Nephron progenitor cell (in vitro differentiated cells): ENCODE data around the gene UCN2.
"Not testable (repeated sequence)": the region's sequence is repeated elsewhere in the genome, so short reads cannot be mapped to it uniquely, and the experiment has no call there.

Experiments used
- DNase-seq: peaks from one replicate; pipeline ENCODE4 v3.0.0; 2021
- H3K27ac Mint-ChIP-seq: 2 replicates; pipeline ENCODE4 v1.8.0; 2021; ENCODE audit warnings: mild to moderate bottlenecking, moderate library complexity, mixed read lengths
- H3K27me3 Mint-ChIP-seq: 2 replicates; pipeline ENCODE4 v1.8.0; 2021; ENCODE audit warnings: mild to moderate bottlenecking, low read depth, mixed read lengths; ENCODE audit not compliant: poor library complexity
- H3K36me3 Mint-ChIP-seq: 2 replicates; pipeline ENCODE4 v1.8.0; 2021; ENCODE audit warnings: low read depth, mixed read lengths
- H3K4me1 Mint-ChIP-seq: 2 replicates; pipeline ENCODE4 v1.8.0; 2021; ENCODE audit warnings: mixed read lengths
- H3K4me3 Mint-ChIP-seq: 2 replicates; pipeline ENCODE4 v1.8.0; 2021; ENCODE audit warnings: mild to moderate bottlenecking, moderate library complexity, mixed read lengths
- H3K9me3 Mint-ChIP-seq: 2 replicates; pipeline ENCODE4 v1.8.0; 2021; ENCODE audit warnings: mild to moderate bottlenecking, moderate library complexity, mixed read lengths
- TF ChIP-seq, protein P1 (sequence below): fragments of 200-600 bp; sonication (generic); IDR thresholded peaks from 2 replicates; pipeline ENCODE4 v1.5.0; 2021; ENCODE audit warnings: antibody characterized with exemption

The UCN2 gene

DNA sequence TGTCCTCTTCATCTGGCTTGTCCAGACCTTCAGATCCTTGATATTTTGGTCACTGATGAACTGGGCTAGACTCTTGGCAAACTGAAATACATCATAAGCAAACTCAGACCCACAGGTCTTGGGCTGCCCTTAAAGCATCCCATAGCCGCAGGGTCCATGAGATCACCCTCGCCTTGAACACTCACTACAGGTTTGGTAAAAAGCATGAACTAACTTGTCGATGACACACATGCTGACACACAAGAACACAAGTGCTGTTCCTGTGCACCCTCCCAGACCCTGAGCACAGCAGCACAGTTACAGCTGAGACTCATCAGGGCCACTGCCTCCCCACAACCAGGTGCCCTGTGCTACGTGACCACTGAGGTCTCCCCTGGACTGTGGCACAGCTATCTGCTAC lies 28.0 kb downstream of the UCN2 start:
- Mint-ChIP-seq H3K27me3 (peaks cover 6% of the 10 kb centered on the region), H3K36me3 (peaks cover 80% of the 10 kb centered on the region), H3K27ac (peak overlapping the region; percentile 39), H3K4me1 (no peaks in the 10 kb centered on the region), H3K9me3 (no peaks in the 10 kb centered on the region), H3K4me3 (no peak overlapping the region)
- TF ChIP-seq, protein P1, sequence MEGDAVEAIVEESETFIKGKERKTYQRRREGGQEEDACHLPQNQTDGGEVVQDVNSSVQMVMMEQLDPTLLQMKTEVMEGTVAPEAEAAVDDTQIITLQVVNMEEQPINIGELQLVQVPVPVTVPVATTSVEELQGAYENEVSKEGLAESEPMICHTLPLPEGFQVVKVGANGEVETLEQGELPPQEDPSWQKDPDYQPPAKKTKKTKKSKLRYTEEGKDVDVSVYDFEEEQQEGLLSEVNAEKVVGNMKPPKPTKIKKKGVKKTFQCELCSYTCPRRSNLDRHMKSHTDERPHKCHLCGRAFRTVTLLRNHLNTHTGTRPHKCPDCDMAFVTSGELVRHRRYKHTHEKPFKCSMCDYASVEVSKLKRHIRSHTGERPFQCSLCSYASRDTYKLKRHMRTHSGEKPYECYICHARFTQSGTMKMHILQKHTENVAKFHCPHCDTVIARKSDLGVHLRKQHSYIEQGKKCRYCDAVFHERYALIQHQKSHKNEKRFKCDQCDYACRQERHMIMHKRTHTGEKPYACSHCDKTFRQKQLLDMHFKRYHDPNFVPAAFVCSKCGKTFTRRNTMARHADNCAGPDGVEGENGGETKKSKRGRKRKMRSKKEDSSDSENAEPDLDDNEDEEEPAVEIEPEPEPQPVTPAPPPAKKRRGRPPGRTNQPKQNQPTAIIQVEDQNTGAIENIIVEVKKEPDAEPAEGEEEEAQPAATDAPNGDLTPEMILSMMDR = no peak
- no peak for DNase-seq

DNA sequence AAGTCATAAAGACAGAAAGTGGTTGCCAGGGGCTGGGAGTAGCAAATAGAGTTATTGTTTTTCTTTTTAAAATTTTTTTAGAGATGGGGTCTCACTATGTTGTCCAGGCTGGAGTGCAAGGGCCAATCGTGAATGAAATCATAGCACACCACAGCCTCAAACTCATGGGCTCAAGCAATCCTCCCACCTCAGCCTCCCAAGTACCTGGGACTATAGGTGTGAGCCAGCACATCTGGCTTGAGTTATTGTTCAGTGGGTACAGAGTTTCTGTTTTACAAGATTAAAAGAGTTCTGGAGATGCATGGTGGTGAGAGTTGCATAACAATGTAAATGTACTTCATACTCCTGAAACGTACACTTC lies 30.6 kb downstream of the UCN2 start:
- Mint-ChIP-seq H3K36me3 (peaks cover 82% of the 10 kb centered on the region), H3K9me3 (no peaks in the 10 kb centered on the region), H3K4me1 (no peaks in the 10 kb centered on the region)

DNA sequence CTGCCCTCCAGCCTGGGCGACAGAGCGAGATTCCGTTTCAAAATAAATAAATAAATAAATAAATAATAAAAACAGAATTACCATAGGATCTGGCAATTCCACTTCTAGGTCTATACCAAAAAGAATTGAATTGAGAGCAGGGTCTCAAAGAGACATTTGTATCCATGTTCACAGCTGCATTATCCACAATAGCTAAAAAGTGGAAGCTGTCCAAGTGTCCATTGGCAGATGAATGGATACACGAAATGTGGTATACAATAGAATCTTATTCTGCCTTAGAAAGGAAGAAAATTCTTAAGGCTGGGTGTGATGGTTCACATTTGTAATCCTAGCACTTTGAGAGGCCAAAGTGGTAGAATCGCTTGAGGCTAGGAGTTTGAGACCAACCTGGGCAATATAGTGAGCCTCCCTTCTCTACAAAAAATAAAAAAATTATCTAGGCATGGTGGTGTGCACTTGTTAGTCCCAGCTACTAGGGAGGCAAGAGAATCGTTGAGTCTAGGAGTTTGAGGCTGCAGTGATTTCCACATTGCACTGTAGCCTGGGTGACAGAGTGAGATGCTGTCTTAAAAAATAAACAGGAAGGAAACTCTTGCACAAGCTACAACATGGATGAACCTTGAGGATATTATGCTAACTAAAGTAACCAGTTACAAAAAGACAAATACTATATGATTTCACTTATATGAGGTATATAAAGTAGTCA lies 31.2 kb downstream of the UCN2 start:
- Mint-ChIP-seq H3K4me1 (no peaks in the 10 kb centered on the region), H3K36me3 (peaks cover 84% of the 10 kb centered on the region), H3K27ac (no peak overlapping the region), H3K4me3 (no peak overlapping the region), H3K27me3 (peaks cover 6% of the 10 kb centered on the region), H3K9me3 (no peaks in the 10 kb centered on the region)
- no peak for DNase-seq
- TF ChIP-seq, protein P1 = no peak

More for the DNA sequence above, 30.6 kb downstream of the UCN2 start:
- H3K27ac Mint-ChIP-seq = no peak overlapping the region
- H3K4me3 Mint-ChIP-seq = no peak overlapping the region
- TF ChIP-seq, protein P1 = no peak
- H3K27me3 Mint-ChIP-seq = peaks cover 6% of the 10 kb centered on the region
- DNase-seq = no peak

DNA sequence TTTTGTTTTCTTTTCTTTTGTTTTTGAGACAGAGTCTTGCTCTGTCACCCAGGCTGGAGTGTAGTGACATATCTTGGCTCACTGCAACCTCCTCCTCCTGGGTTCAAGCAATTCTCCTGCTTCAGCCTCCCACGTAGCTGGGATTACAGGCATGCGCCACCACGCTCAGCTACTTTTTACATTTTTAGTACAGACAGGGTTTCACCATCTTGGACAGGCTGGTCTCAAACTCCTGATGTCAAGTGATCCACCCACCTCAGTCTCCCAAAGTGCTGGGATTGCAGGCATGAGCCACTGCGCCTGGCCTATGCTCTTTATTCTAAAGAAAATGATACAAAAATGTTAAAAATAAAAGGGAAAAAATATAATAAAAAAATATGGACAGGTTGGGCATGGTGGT lies 32.9 kb downstream of the UCN2 start:
- H3K36me3 Mint-ChIP-seq = peaks cover 86% of the 10 kb centered on the region

DNA sequence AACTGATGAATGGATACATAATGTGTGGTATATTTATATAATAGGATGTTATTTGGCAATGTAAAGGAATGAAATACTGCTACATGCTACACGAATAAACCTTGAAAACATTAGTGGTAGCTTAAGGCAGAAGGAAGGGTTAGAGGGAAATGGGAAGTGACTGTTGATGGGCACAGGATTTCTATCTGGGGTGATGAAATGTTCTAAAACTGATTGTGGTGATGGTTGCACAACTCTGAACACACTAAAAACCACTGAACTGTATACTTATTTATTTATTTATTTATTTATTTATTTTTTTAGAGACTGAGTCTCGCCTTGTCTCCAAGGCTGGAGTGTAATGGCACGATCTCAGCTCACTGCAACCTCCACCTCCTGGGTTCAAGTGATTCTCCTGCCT lies 34.8 kb downstream of the UCN2 start:
- no peak overlapping the region for H3K27ac Mint-ChIP-seq
- no peak overlapping the region for H3K4me3 Mint-ChIP-seq
- H3K27me3 Mint-ChIP-seq = peaks cover 2% of the 10 kb centered on the region
- TF ChIP-seq, protein P1 = no peak
- no peaks in the 10 kb centered on the region for H3K4me1 Mint-ChIP-seq
- no peak for DNase-seq
- no peaks in the 10 kb centered on the region for H3K9me3 Mint-ChIP-seq
- H3K36me3 Mint-ChIP-seq = peaks cover 76% of the 10 kb centered on the region

More for the DNA sequence above, 32.9 kb downstream of the UCN2 start:
- not testable (repeated sequence) for H3K4me3 Mint-ChIP-seq, H3K27me3 Mint-ChIP-seq, DNase-seq, H3K4me1 Mint-ChIP-seq, H3K9me3 Mint-ChIP-seq, H3K27ac Mint-ChIP-seq

DNA sequence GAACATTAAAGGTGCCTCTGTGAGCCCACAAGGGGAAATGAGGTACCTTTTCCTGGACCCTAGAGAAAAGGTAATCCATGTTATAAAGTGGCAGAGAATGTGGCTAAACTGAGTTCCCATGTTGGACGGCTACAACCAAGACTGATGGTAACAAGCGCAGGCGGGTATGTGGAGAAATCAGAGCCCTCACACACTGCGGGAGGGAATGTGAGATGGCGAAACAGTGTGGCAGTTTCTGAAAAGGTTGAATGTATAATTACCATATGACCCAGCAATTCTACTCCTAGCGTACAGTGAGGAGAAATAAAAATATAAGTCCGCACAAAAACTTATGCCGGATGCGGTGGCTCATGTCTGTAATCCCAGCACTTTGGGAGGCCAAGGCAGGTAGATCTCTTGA lies 35.5 kb downstream of the UCN2 start:
- no peaks in the 10 kb centered on the region for H3K4me1 Mint-ChIP-seq
- H3K27ac Mint-ChIP-seq = no peak overlapping the region
- peaks cover 69% of the 10 kb centered on the region for H3K36me3 Mint-ChIP-seq
- no peaks in the 10 kb centered on the region for H3K27me3 Mint-ChIP-seq
- H3K4me3 Mint-ChIP-seq = no peak overlapping the region
- H3K9me3 Mint-ChIP-seq = no peaks in the 10 kb centered on the region
- TF ChIP-seq, protein P1 = no peak
- DNase-seq = no peak
